GM19468 (cell line): ENCODE measurements around the gene SPDYA.
"Not testable (repeated sequence)": the region's sequence is repeated elsewhere in the genome, so short reads cannot be mapped to it uniquely, and the experiment has no call there.

Experiments used
- ATAC-seq: cut with Tn5 transposase; IDR thresholded peaks from one replicate; pipeline ENCODE4 v1.9.1; 2021; ENCODE audit warnings: mild to moderate bottlenecking, moderate library complexity, moderate number of reproducible peaks; ENCODE audit not compliant: unreplicated experiment; ENCODE audit errors: extremely low read depth

The SPDYA gene

DNA sequence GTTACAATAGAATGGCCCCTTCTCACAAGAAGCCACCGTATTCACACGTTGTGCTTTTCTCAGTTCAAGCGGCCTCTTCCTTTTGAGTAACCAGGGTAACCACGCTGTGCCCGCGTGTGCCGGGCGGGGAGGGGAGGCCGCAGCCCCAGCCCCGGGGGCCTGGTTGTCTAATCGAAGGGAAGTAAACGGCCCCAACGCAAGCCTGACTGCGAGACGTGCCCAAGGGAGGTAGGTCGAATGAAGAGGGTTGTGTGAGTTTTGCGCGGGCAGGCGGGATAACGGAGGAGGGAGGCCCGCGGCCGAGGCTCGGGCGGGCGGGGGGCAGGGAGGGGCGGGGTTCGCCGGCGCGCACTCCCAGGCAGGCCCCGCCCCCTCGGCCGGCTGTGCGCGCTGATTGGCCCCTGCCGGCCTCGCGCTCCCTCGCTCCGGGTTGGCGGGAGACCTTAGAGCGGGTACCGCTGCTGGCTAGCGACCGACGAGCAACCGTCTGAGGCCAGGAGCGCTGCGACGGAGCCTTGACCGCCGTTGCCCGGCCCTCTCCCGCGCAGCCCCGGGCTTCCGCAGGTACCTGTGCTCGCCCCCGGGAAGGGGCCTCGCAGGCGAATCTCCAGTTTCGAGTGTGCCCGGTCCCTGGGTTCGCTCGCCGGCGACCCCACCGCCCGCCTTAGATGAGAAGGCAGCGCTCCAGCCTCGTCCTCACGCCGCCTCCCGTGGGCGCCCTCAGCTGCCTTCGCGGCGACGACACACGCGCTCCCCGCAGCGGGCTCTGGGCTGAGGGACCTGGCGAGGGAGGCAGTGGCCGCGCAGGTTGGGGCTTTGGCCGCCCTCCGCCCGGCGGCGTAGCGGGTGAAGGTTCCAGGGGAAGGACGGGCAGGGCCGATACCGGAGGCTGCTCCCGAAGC, at the start of gene SPDYA:
Gene SPDYA, plus strand, starts transcription at position 451 of the 902 bp plus-strand sequence. CDS start 5,181 bp downstream, outside the sequence.
- peak; percentile 48 for ATAC-seq

DNA sequence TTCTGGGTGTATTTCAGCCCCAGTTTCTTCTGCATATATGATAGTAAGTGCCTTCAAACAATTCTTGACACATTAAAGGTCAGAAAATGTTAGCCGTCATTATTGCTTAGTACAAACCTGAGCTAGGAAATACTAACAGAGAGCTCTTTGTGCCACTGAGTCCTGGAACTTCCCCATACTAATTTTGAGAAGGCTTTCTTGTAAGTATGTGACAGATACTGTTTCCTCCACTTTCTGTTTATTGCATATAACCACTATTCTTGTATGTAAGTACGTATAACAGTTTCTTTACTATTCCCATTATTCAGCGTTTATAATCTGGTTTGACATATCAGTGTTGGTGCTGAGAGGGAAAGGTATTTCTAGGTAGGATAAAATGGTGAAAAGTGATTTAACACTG, 49.2 kb upstream of the SPDYA start:
- ATAC-seq, result no peak

DNA sequence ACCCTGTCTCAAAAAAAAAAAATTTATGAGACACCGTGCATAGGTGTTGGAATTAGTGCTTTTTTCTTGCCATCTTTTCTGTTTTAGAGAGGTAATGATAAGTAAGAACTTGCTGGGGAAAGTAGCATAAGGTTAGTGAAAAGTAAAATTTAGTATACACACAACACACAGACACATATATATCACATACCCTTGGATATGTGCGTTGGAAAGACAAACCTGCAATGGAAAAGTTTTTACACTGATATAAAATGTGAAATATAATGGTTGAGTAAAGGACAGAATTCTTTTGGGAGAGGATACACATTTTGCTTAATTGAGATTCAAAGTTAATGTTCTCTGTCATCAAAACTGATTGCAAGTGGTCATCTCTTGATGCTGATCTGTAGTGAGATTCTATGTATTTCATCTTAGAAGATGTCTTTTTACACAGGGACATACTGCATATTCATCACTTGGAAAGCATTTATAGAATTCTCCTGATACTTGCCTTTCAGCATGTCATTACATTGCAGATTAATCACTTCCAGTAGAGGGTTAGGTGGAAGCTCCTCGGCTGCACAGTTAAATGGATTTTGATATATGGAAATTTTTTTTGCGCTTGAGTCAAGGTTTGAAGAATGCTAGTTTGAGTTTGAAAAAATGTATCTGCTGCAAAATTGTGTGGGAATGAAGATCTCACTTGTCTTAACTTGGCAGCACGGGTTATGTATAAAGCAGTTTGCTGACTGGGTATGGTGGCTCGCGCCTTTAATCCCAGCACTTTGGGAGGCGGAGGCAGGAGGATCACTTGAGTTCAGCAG, 45.5 kb upstream of the SPDYA start:
- ATAC-seq, result no peak

DNA sequence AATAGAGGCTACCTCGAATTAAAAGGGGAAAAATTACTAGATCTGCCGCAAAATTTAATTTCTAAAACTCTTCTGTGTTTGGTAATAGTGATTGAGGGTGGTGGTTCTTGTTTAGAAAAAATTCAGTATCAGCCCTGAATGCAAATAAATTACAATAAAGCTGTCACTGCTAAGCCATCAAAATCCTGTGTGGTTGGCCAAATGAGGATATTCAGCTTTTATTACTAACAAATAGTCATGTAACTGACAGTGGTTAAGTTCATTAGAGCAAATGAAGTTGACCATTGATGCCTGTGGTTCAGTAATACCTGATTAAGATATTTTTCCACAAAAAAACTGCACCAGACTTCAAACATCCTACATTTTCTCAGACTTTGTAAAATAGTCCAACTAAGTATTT, 44.6 kb upstream of the SPDYA start:
- no peak for ATAC-seq

DNA sequence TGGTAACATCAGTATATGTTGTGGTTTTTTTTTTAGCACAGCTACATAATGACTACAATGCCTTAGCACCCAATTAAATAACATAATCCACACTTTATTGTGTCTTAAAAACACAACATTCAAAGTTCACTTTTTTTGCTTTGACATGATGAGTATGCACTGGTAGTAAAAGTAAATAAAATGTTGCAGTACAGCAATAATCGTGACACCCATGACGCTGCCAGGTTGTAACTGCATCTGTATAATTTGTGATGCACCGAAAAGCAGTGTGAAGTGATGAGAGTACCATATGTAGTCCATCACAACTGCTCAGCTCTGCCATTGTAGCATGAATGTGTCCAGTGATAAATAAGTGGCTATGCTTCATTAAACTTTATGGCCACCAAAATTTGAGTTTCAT, 43.3 kb upstream of the SPDYA start:
- ATAC-seq, result no peak

DNA sequence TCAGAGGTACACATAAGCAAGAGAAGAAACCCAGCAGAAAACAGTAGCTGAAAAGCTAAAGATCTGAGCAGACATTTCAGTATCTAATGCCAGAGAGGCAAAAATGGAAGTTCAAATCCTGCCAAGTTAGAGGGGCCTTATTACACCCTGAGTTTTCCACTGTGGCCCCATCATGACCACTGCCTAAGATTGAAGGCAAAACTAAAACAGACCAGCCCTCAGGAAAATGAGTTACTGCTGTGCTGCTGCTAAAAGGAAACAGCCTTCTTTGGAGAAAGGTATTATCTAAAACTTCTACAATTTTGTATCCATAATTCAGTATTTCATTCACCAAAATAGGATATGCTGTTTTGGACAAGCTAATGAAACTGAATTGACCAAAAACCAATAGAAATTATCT, 42.2 kb upstream of the SPDYA start:
- no peak for ATAC-seq

DNA sequence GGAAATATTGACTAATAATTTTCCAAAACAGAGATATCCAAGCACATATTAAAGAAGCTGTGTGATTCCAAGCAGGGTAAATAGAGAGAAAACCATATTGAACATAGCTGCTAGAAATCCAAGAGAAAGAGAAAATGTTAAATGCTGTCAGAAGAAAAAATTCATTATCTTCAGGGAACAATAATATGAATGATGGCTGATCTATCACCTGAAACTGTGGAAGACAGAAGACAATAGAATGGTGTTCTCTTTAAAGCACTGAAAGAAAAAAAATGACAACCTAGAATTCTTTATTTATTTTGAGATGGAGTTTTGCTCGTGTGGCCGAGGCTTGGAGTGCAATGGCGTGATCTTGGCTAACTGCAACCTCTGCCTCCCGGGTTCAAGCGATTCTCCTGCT, 41.7 kb upstream of the SPDYA start:
- no peak for ATAC-seq

DNA sequence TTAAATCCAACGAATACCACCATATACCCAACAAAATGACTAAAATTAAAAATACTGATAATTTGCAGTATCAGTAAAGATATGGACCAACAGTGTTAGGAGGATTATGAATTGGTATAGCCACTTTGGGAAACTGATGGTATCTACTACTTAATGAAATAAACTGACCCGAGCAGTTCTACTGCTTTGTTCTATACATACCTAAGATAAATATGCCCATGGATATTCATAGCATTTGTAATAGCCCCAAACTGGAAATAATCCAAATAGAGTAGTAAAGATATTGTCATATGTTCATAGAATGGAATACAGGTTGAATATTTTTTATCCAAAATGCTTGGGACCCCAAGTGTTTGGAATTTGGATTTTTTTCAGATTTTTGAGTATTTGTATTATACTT, 38.3 kb upstream of the SPDYA start:
- no peak for ATAC-seq

DNA sequence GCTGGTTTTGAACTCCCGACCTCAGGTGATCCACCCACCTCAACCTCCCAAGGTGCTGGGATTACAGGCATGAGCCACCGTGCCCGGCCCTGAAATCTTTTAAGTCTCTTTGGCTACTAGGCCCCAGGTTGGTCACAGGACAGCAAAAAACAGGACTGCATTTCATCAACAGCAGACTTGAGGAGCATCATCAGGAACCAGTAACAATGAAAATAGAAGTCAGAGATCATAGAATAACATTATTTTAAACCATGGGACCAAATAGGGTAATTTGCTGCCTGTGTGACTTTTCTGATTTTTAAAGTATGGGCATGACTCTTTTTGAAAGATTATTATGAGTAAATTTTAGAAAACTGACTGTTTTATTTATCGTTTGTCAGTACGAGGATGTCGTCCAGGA, 34.2 kb upstream of the SPDYA start:
- no peak for ATAC-seq

DNA sequence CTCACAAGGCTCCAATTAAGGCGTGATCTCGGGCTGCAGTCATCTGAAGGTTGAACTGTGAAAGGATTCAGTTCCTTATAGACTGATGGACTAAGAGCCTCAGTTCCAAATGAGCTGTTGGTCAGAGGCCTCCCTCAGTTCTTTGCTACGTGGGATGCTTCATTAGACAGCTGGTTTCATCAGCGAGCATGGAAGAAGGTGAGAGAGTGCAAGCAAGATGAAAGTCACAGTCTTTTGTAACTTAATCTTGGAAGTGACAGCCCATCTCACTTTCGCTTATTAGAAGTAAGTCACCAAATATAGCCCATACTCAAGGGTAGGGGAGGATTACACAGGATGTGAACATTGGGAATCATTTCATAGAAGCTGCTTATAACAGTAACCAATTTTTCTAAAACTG, 32.2 kb upstream of the SPDYA start:
- ATAC-seq, result no peak

DNA sequence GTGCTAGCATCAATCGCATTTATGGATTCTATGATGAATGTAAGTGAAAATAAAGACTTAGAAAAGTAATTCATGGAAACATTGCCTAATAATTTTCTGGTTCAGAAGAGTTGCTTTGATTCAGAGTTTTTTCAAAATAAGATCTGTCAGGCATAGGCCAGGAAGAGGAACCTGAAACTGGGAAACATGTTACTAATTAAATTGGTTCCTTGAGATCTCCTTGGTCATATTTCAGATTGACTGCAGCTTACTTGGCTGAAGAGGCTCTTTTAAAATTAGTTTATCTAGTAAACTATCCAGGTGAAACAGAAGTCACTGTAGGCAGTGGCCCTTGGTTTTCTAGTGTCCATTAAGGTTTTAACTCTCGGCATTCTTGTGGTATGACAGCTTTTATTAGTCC, 31.6 kb upstream of the SPDYA start:
- ATAC-seq, result no peak

DNA sequence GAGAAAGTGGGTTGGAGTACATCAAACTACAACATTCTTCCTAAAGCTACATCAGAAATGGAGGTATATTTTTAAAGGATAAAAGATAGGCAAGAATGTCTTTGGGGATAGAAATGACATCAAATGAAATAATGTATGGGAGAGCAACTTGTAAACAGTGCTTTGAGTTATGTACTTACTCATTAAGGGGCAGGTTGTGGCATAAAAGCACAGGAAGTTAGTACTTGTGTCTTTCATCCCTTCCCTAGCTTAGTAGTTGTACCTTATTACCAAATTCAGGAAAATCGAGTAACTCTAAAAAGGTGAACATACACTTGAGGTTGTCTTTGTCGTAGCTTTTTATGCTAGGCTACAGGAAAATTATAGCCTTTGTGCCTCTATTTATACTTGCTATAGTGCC, 30.1 kb upstream of the SPDYA start:
- ATAC-seq, result no peak

DNA sequence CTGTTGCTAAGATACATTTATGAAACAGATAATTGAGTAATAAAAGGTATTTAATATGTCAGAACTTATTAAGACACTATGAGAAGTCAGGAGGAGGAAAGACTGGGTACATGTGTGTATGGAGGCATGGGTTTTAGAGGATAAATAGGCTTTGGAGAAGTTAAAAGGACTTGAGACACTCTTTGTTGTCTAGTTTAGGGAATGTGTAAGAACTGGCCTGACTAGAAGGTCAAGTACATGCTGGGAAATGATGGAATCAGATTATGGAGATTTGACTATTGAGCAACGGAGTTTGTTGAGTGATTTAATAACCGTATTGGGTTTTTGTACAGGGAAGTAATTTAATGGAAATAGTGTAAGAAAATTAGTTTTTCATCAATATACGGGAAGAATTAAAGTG, 28.2 kb upstream of the SPDYA start:
- ATAC-seq, result no peak

DNA sequence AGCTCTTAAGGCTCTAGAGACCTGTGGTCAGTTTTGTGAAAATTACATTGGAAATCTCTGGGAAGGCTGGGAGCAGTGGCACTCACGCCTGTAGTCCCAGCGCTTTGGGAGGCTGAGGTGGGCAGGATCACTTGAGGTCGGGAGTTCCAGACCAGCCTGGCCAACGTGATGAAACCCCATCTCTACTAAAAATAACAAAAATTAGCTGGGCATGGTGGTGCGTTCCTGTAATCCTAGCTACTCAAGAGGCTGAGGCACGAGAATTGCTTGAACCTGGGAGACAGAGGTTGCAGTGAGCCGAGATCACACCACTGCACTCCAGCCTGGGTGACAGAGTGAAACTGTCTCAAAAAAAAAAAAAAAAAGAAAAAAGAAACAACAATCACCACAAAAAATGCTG, 26.1 kb upstream of the SPDYA start:
- ATAC-seq, result not testable (repeated sequence)

DNA sequence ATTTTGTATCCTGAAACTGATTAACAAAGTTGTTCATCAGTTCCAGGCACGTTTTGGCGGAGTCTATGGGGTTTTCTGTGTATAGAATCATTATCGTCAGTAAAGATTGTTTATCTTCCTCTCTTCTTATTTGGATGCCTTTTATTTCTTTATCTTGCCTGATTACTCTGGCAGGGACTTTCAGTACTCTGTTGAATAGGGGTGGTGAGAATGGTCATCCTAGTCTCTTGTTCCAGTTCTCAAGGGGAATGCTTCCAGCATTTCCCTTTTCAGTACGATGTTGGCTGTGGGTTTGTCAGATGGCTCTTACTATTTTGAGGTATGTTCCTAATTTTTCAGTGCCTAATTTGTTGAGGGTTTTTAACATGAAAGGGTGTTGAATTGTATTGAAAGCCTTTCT, 14.0 kb upstream of the SPDYA start:
- no peak for ATAC-seq

DNA sequence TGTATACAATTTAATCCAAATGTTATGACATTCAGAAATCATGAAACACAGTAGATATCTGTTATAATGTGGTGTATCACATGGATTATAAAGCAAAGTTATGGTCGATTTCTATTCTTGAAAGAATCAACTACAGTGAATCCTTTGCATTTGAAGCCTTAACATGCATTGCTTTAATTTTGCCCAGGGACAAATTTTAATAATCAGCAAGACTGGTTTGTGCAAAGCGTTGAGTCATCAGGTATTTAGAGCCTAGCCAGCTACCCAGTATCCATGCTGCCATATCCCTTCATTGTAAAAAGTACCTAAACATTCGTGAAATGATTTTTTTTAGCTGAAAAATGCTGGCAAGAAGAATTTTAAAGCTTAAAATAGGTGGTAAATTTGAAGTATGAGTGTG, 8.9 kb upstream of the SPDYA start:
- no peak for ATAC-seq

DNA sequence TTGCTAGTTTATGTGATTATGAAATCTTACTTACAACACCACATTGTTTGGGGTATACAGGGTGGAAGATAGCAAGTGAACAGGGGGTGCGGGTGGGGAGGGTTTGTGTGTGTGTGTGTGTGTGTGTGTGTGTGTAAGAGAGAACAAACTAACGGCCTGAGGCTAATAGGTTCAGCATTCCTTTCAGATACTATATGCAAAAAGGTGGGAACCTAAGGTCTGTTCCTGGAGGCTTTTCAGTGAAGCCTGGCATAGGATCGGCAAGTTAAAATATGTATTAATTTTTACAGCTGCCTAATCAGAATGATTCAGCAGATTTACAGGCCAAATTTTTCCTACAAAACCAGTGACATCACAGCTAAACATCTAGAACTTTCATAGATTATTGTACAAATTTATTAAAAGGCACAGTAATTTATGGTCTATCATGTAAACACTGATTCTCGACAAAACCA, 7.6 kb upstream of the SPDYA start:
- ATAC-seq, result no peak

DNA sequence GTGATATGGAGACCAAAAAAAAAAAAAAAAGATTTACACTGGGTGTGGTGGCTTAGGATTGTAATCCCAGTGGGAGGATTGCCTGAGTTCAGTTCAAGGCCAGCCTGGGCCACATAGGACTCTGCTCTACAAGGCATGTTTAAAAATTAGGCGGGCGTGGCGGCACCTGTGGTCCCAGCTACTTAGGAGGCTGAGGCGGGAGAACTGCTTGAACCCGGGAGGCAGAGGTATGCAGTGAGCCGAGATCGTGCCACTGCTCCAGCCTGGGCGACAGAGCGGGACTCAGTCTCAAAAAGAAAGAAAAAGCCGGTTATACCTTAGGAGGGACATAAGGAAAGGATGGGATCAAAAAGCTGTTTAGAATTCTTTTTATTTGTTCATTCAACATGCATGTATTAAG, 707 bp upstream of the SPDYA start:
- ATAC-seq, result no peak

DNA sequence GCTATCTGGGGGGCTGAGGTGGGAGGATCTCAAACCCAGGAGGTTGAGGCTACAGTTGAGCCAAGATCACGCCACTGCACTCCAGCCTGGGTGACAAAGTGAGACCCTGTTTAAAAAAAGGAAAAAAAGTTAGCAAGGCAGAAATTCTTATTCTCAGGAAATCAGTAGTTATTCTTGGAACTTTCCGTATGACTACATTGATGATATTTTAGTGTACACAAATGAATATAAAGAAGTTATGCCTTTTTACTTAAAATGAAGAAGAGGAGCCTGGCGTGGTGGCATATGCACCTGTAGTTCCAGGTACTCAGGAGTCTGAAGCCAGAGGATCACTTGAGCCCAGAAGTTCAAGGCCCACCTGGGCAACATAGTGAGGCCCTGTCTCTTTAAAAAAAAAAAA, 7.4 kb downstream of the SPDYA start:
- ATAC-seq, result no peak

DNA sequence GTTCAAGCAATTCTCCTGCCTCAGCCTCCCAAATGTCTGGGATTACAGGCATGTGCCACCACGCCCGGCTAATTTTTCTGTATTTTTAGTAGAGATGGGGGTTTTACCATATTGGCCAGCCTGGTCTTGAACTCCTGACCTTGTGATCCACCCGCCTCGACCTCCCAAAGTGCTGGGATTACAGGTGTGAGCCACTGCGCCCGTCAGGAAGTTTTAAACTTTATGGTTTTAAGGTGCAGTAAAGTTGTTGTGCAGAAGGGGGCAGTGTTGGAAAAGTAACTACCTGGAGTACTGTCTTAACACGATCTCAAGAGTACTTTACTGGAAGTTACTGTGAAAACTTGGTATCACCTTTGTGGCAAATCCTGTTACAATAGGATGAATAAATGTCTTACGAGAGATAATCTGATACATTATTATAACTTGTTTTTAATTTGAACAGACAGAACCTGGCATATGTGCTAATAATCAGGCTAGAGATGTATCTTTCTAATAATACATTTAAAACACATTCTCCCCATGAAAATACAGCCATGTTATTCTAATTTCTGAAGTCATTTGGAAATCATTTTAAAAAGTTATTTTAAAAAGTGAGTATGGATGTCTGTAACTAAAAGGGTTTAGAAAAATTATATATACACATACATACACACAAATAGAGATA, 10.8 kb downstream of the SPDYA start:
- no peak for ATAC-seq

DNA sequence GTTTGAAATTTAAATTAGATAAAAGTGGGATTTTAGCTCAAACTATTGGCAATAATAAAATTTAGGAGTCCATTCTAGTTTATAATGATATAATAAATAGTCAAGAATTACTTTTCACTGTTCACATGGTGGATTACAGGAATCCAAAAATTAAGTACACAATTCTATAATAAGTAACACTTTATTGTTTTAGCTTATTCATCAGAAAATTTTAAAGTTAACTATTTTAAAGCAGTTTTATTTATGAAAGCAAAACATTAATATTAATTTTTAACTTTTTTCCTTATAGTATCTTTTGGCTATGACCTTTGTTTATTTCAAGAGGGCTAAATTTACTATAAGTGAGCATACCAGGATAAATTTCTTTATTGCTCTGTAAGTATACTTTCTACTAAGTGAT, 11.4 kb downstream of the SPDYA start:
- ATAC-seq, result no peak
